Colonic mucosa (tissue), 4 donors: ENCODE data around the gene NOL9. TPM values are rescaled to one million over a fixed set of nuclear protein-coding genes. Genes with fewer than 3 reads are reported as not detected.

ENCODE experiments used
- DNase-seq: peaks from one replicate; pipeline ENCODE4 v3.0.0-alpha.2; 2020
- H3K27ac ChIP-seq: fragments of 200-600 bp; one replicate; pipeline ENCODE4 v1.8.0; 2021
- H3K27me3 ChIP-seq: fragments of 200-600 bp; one replicate; pipeline ENCODE4 v1.8.0; 2021
- H3K36me3 ChIP-seq: fragments of 200-600 bp; one replicate; pipeline ENCODE4 v1.8.0; 2021
- H3K4me1 ChIP-seq: fragments of 200-600 bp; one replicate; pipeline ENCODE4 v1.8.0; 2021; ENCODE audit warnings: mild to moderate bottlenecking
- H3K4me3 ChIP-seq: fragments of 200-600 bp; one replicate; pipeline ENCODE4 v1.8.0; 2021
- H3K9ac ChIP-seq, 2 donors: one replicate each; pipeline ENCODE4 v1.7.0; 2013; ENCODE audit warnings: control low read depth in 2 of 2, low read depth in 2 of 2, low read length in 2 of 2
- H3K9me3 ChIP-seq: fragments of 200-600 bp; one replicate; pipeline ENCODE4 v1.8.0; 2021
- CTCF ChIP-seq: fragments of 200-600 bp; IDR thresholded peaks from one replicate; pipeline ENCODE4 v1.8.0; 2022; ENCODE audit warnings: antibody characterized with exemption, mild to moderate bottlenecking
- intact Hi-C: fragments of 100-400 bp; cut with DNase I; formaldehyde crosslinking; loops from one replicate; pipeline ENCODE4 v1.14.1; 2022
- total RNA-seq, 2 donors: library from RNA; stranded (reverse); fragmentation: NEBNext Ultra II Directional in 1 of 2; extraction: Animal tissue kit (Norgen Biotek cat#: 25700) in 1 of 2; gene quantifications; one replicate each; pipeline ENCODE4 v1.2.1, GENCODE V29; 2021
- donor health status: healthy.
- donor health status: DM: no; HTN: no; CAD: no.
- donor health status: DM: no; HTN: no; CAD: no.

NOL9 gene
- total RNA-seq, 2 donors from 2014 or later: 14.5 to 27.3 TPM

DNA sequence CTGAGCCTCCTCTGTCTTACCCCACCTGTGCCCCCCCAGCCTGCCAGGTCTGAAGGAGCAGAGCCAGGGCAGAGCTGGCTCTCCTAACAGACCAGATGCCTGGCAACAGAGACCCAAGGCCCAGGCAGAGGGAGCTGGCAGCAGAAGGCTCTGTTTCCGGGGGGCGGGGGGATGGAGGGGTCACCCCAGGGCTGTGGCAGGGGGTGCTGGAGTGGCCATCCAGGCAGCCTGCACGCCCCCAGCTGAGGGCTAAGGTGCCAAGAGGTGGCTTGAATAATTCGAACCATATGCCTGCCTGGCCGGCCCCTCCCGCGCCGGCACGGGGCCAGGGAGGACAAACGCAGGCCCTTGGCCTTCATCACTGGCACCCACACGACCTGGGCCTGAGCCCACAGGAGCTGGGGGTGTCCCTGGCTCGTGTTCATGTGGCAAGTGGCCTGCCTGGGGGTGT, 46.8 kb downstream of the NOL9 start:
- Histone ChIP-seq H3K4me3 (no peak overlapping the region), H3K9me3 (no peaks in the 10 kb centered on the region), H3K27ac (no peak overlapping the region), H3K27me3 (no peaks in the 10 kb centered on the region), H3K36me3 (no peaks in the 10 kb centered on the region), H3K4me1 (no peaks in the 10 kb centered on the region), H3K9ac (no peak overlapping the region)
- intact Hi-C loops: no loop called here
- TF ChIP-seq CTCF: no peak
- no peak for DNase-seq

GRCh38 chr1:6507037-6507428, 47.3 kb downstream of the NOL9 start:
- DNase-seq: no peak
- Histone ChIP-seq H3K27ac (no peak overlapping the region), H3K9me3 (no peaks in the 10 kb centered on the region), H3K27me3 (no peaks in the 10 kb centered on the region), H3K9ac (no peak overlapping the region), H3K36me3 (no peaks in the 10 kb centered on the region), H3K4me1 (no peaks in the 10 kb centered on the region), H3K4me3 (no peak overlapping the region)
- intact Hi-C loops: no loop called here
- no peak for TF ChIP-seq CTCF

DNA sequence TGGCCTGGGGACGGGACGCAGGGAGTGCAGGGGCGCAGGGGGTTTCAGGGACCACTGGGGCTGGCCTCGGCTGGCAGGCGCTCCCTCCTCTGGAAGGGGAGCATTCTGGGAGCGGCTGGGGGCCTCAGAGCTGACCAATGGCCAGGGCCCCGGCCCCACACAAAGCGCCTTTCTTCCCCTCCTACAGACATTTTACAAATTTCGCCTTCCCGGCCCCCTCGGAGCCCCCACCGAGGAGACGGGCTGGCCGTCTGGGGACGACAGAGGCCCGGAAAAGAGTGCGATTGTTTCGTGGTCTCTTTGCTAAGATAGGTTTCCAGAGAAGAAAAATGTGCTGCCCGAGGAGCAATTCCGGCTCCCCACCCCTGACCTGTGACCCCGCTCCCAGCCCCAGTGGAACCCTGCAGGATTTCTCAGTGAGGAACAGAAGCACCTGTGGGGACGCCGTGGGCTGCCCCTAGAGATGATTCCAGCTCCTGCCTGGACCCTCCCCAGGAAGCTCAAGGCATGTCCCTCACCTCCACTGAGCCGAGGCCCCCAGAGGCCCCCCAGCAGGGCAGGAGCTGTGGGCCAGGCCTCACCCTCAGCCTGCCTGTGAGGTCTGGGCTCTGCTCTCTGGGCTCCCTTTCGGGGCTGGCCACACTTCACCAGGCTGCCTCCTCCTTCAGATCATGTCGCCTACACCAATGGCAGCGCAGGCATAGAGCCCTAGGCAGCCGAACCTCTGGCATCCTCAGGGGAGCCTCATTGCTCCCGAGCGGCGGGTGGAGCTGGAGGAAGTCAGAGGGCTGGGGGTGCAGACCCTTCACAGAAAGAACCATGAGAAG, 47.9 kb downstream of the NOL9 start:
- Histone ChIP-seq H3K27ac (no peak overlapping the region), H3K27me3 (no peaks in the 10 kb centered on the region), H3K4me3 (no peak overlapping the region), H3K4me1 (no peaks in the 10 kb centered on the region), H3K36me3 (no peaks in the 10 kb centered on the region), H3K9ac (no peak overlapping the region), H3K9me3 (no peaks in the 10 kb centered on the region)
- intact Hi-C loops: no loop called here
- TF ChIP-seq CTCF: no peak
- no peak for DNase-seq

GRCh38 chr1:6505367-6506209, 48.7 kb downstream of the NOL9 start:
- no peak for TF ChIP-seq CTCF
- no peak overlapping the region for H3K27ac ChIP-seq
- no peaks in the 10 kb centered on the region for H3K4me1 ChIP-seq
- intact Hi-C loops: no loop called here
- H3K9me3 ChIP-seq: no peaks in the 10 kb centered on the region
- H3K9ac ChIP-seq: no peak overlapping the region
- H3K4me3 ChIP-seq: no peak overlapping the region
- DNase-seq: no peak
- no peaks in the 10 kb centered on the region for H3K36me3 ChIP-seq
- no peaks in the 10 kb centered on the region for H3K27me3 ChIP-seq

DNA sequence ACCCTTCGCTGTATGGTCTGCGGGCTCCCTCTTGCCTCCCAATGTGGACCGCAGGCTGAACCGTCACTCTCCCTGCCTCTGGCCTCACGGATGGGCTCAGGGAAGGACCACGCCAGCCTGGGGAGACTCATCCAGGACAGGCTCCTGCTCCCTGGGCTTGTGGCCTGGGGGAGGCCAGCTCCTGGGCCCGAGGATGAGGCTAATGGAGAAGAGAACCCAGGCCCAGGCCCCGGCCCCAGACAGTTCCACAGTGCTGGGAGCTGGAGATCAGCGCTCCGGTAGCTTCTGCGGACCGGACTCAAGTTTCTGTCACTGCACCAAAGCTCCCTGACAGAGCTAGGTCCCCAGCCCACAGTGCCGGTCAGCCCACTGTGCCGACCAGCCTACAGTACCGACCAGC, 49.4 kb downstream of the NOL9 start:
- Histone ChIP-seq H3K36me3 (no peaks in the 10 kb centered on the region), H3K27ac (no peak overlapping the region), H3K4me1 (no peaks in the 10 kb centered on the region), H3K9me3 (no peaks in the 10 kb centered on the region), H3K27me3 (no peaks in the 10 kb centered on the region), H3K4me3 (no peak overlapping the region), H3K9ac (no peak overlapping the region)
- no peak for TF ChIP-seq CTCF
- no peak for DNase-seq
- intact Hi-C loops: no loop called here
